OCI-LY7 (cell line): ENCODE results near the gene SUMO4.

ENCODE experiments used
- EZH2phosphoT487 ChIP-seq: fragments of 200-600 bp; sonication (generic); IDR thresholded peaks from 2 replicates; pipeline ENCODE4 v1.6.1; 2018; ENCODE audit warnings: low read depth, borderline replicate concordance, mild to moderate bottlenecking, mixed run types, antibody characterized with exemption, low read length, moderate library complexity, mixed read lengths
- TF ChIP-seq, protein P1 (sequence below): fragments of 200-600 bp; sonication (generic); conservative IDR thresholded peaks from 2 replicates; pipeline ENCODE4 v1.5.1; 2014; ENCODE audit warnings: mild to moderate bottlenecking, antibody characterized with exemption, low read length, moderate library complexity, mixed read lengths

DNA sequence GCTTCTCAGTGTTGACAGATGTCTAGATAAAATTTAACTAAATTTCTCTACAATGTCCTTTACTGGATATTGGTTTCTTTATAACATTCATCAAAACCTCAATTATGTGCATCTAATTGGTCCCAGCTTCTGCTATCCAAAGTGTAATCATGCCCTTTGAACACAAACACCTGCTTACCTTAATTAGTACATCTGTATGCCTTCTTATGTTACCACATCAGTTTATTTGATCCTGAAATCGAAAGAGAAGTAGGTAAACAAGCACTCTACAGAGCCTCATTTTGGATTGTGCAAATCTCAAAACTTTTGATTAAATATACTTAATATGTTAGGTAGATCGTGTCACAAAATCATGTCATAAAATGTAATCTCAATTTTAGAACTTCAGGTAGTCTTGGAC, 46.1 kb upstream of the SUMO4 start:
- TF ChIP-seq, protein P1, sequence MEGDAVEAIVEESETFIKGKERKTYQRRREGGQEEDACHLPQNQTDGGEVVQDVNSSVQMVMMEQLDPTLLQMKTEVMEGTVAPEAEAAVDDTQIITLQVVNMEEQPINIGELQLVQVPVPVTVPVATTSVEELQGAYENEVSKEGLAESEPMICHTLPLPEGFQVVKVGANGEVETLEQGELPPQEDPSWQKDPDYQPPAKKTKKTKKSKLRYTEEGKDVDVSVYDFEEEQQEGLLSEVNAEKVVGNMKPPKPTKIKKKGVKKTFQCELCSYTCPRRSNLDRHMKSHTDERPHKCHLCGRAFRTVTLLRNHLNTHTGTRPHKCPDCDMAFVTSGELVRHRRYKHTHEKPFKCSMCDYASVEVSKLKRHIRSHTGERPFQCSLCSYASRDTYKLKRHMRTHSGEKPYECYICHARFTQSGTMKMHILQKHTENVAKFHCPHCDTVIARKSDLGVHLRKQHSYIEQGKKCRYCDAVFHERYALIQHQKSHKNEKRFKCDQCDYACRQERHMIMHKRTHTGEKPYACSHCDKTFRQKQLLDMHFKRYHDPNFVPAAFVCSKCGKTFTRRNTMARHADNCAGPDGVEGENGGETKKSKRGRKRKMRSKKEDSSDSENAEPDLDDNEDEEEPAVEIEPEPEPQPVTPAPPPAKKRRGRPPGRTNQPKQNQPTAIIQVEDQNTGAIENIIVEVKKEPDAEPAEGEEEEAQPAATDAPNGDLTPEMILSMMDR, result no peak
- no peak for TF ChIP-seq EZH2phosphoT487
